Lower lobe of right lung (tissue), 2 donors: Measurements from ENCODE around the gene TAX1BP1. TPM values are rescaled to one million over a fixed set of nuclear protein-coding genes. Genes with fewer than 3 reads are reported as not detected.

ENCODE experiments used
- ATAC-seq, 2 donors: fragments of 200-7000 bp; cut with Tn5 transposase; one replicate each; pipeline ENCODE4 v1.9.1; 2020 to 2022; ENCODE audit warnings: mild to moderate bottlenecking in 2 of 2, moderate library complexity in 2 of 2
- DNase-seq: peaks from one replicate; pipeline ENCODE4 v3.0.0-alpha.2; 2020
- H3K27ac ChIP-seq: fragments of 200-600 bp; one replicate; pipeline ENCODE4 v1.8.0; 2022
- H3K27me3 ChIP-seq: fragments of 200-600 bp; one replicate; pipeline ENCODE4 v1.8.0; 2022; ENCODE audit warnings: low read depth
- H3K36me3 ChIP-seq: fragments of 200-600 bp; one replicate; pipeline ENCODE4 v1.8.0; 2022; ENCODE audit warnings: mild to moderate bottlenecking
- H3K4me1 ChIP-seq: fragments of 200-600 bp; one replicate; pipeline ENCODE4 v1.8.0; 2022
- H3K4me3 ChIP-seq: fragments of 200-600 bp; one replicate; pipeline ENCODE4 v1.8.0; 2022; ENCODE audit warnings: mild to moderate bottlenecking
- H3K9me3 ChIP-seq: fragments of 200-600 bp; one replicate; pipeline ENCODE4 v1.8.0; 2022
- intact Hi-C: fragments of 100-400 bp; cut with DNase I; formaldehyde crosslinking; loops from one replicate; pipeline ENCODE4 v1.11.0; 2022
- total RNA-seq: library from RNA; stranded (reverse); fragmentation: NEBNext Ultra II Directional; extraction: Animal tissue kit (Norgen Biotek cat#: 25700); gene quantifications from one replicate; pipeline ENCODE4 v1.2.1, GENCODE V29; 2021
- TF ChIP-seq, protein P1 (sequence below): fragments of 200-600 bp; IDR thresholded peaks from one replicate; pipeline ENCODE4 v1.8.0; 2022; ENCODE audit warnings: antibody characterized with exemption, mild to moderate bottlenecking
- donor health status: DM: no; HTN: yes; CAD: no; lungs with severe emphysema.

Gene TAX1BP1
- total RNA-seq, 1 donor from 2014 or later, result 128 TPM

DNA sequence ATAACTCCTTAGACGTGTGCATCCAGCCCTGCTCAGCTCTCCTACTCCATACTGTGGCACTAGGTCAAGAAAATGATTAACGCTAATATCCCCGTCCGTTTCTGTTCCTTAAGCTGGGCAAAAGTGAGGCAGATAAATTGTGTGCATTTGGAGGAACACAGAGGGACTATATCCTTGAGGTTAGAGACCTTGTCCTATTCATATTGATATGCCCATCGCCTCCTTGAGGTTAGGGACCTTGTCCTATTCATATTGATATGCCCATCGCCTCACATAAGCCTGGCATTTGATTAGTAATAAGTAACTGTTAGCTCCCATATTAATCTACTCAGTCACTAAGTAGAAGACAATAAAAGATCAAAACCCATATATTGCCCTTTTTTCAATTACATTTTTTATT is 12.9 kb upstream of the TAX1BP1 start:
- DNase-seq (no peak), ATAC-seq (no peak)
- Histone ChIP-seq H3K27me3 (no peaks in the 10 kb centered on the region), H3K9me3 (no peaks in the 10 kb centered on the region), H3K36me3 (no peaks in the 10 kb centered on the region), H3K4me3 (no peak overlapping the region), H3K27ac (no peak overlapping the region), H3K4me1 (no peaks in the 10 kb centered on the region)
- intact Hi-C loops, result no loop called here
- TF ChIP-seq, protein P1, sequence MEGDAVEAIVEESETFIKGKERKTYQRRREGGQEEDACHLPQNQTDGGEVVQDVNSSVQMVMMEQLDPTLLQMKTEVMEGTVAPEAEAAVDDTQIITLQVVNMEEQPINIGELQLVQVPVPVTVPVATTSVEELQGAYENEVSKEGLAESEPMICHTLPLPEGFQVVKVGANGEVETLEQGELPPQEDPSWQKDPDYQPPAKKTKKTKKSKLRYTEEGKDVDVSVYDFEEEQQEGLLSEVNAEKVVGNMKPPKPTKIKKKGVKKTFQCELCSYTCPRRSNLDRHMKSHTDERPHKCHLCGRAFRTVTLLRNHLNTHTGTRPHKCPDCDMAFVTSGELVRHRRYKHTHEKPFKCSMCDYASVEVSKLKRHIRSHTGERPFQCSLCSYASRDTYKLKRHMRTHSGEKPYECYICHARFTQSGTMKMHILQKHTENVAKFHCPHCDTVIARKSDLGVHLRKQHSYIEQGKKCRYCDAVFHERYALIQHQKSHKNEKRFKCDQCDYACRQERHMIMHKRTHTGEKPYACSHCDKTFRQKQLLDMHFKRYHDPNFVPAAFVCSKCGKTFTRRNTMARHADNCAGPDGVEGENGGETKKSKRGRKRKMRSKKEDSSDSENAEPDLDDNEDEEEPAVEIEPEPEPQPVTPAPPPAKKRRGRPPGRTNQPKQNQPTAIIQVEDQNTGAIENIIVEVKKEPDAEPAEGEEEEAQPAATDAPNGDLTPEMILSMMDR, result no peak

- no peaks in the 10 kb centered on the region for H3K9me3 ChIP-seq
- ATAC-seq, result peak in 1 of 2 donors; percentile 62
- no peak for DNase-seq
- H3K27ac ChIP-seq, result no peak overlapping the region
- intact Hi-C loops, result no loop called here
- H3K4me1 ChIP-seq, result peaks cover 8% of the 10 kb centered on the region
- TF ChIP-seq, protein P1, result no peak
- H3K36me3 ChIP-seq, result no peaks in the 10 kb centered on the region
- no peak overlapping the region for H3K4me3 ChIP-seq
- H3K27me3 ChIP-seq, result no peaks in the 10 kb centered on the region
Observed at GRCh38 chr7:27730112-27730511, 9.8 kb upstream of the TAX1BP1 start.

GRCh38 chr7:27734583-27734982 is 5.4 kb upstream of the TAX1BP1 start:
- DNase-seq (no peak), ATAC-seq (no peak)
- no peaks in the 10 kb centered on the region for H3K36me3 ChIP-seq
- no peaks in the 10 kb centered on the region for H3K9me3 ChIP-seq
- intact Hi-C loops, result no loop called here
- peaks cover 24% of the 10 kb centered on the region for H3K4me1 ChIP-seq
- H3K27me3 ChIP-seq, result no peaks in the 10 kb centered on the region
- TF ChIP-seq, protein P1, result no peak
- H3K27ac ChIP-seq, result peak overlapping the region; percentile 7
- no peak overlapping the region for H3K4me3 ChIP-seq

GRCh38 chr7:27735165-27735564 is 4.8 kb upstream of the TAX1BP1 start:
- intact Hi-C loops, result no loop called here
- Histone ChIP-seq H3K27ac (no peak overlapping the region), H3K4me3 (no peak overlapping the region), H3K36me3 (no peaks in the 10 kb centered on the region), H3K27me3 (no peaks in the 10 kb centered on the region), H3K4me1 (peaks cover 24% of the 10 kb centered on the region), H3K9me3 (no peaks in the 10 kb centered on the region)
- TF ChIP-seq, protein P1, result no peak
- ATAC-seq (no peak), DNase-seq (no peak)

DNA sequence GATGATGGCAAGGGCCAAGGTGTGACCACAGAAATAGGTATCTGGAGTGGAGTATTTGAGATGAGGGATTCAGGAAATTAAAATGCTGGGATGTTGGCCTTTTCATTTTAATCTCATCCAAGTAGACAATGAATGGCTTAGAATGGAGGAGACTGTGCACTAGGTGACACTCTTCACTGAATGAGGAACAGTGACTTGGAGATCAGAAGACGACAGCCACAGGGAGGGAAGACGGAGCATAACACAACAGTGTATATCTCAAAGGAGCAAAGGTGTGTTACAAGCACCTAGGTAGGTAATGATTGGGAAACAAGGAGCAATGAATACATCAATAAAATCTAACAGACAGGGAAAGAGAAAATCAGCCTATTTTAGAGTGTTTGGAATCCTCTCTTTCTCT is 4.1 kb upstream of the TAX1BP1 start:
- TF ChIP-seq, protein P1, result no peak
- Histone ChIP-seq H3K36me3 (no peaks in the 10 kb centered on the region), H3K4me1 (peaks cover 24% of the 10 kb centered on the region), H3K27ac (no peak overlapping the region), H3K27me3 (no peaks in the 10 kb centered on the region), H3K4me3 (no peak overlapping the region), H3K9me3 (no peaks in the 10 kb centered on the region)
- intact Hi-C loops, result no loop called here
- ATAC-seq, result no peak
- DNase-seq, result no peak

DNA sequence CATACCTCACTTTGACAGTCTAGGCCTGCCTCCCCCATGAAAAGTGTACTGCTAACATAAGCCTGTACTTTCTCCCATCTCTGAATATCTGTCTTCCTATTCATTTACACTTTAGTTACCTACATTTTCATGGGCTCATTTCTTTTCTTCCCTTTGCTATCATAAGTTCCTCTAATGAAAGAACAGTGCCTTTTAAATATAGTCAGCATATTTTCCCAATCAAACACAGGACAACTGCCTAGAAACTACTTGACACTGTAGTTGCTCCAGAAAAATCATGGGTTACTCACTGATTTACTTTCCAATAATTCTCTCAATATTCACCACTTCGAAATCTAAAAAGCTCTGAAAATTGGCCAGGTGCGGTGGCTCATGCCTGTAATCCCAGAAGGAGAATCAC is 2.8 kb upstream of the TAX1BP1 start:
- no peaks in the 10 kb centered on the region for H3K27me3 ChIP-seq
- no peak for ATAC-seq
- TF ChIP-seq, protein P1, result no peak
- no peaks in the 10 kb centered on the region for H3K9me3 ChIP-seq
- H3K27ac ChIP-seq, result no peak overlapping the region
- H3K36me3 ChIP-seq, result no peaks in the 10 kb centered on the region
- no peak for DNase-seq
- H3K4me3 ChIP-seq, result no peak overlapping the region
- peaks cover 36% of the 10 kb centered on the region for H3K4me1 ChIP-seq
- intact Hi-C loops, result no loop called here
